Measurements from ENCODE around the gene HTRA1.
A peak's percentile ranks its signal among the peaks of the same experiment; 100 is the strongest.

HTRA1 gene

GRCh38 chr10:122475100-122475499 lies 13.7 kb downstream of the HTRA1 start:
- no peak for DNase-seq

- no peak for DNase-seq
Observed at GRCh38 chr10:122475591-122476332, 14.4 kb downstream of the HTRA1 start.

- DNase-seq, result no peak
Observed at GRCh38 chr10:122476333-122476695, 15.0 kb downstream of the HTRA1 start.

- DNase-seq, result no peak
Observed at GRCh38 chr10:122477436-122477835, 16.1 kb downstream of the HTRA1 start.

- DNase-seq, result no peak
Observed at GRCh38 chr10:122478971-122479370, 17.6 kb downstream of the HTRA1 start.

- DNase-seq, result no peak
Observed at GRCh38 chr10:122480146-122480833, 18.9 kb downstream of the HTRA1 start.

- no peak for DNase-seq
Observed at GRCh38 chr10:122481296-122482056, 20.1 kb downstream of the HTRA1 start.

GRCh38 chr10:122484276-122485060 lies 23.1 kb downstream of the HTRA1 start:
- DNase-seq, result no peak

GRCh38 chr10:122485670-122486069 lies 24.3 kb downstream of the HTRA1 start:
- DNase-seq, result no peak

- DNase-seq, result no peak
Observed at GRCh38 chr10:122486406-122487080, 25.2 kb downstream of the HTRA1 start.

GRCh38 chr10:122487174-122487765 lies 25.9 kb downstream of the HTRA1 start:
- DNase-seq, result no peak

GRCh38 chr10:122490268-122490667 lies 28.9 kb downstream of the HTRA1 start:
- no peak for DNase-seq

GRCh38 chr10:122490786-122491680 lies 29.7 kb downstream of the HTRA1 start:
- peak; percentile 36 for DNase-seq

GRCh38 chr10:122492006-122492405 lies 30.7 kb downstream of the HTRA1 start:
- DNase-seq, result no peak

GRCh38 chr10:122492999-122493481 lies 31.7 kb downstream of the HTRA1 start:
- no peak for DNase-seq

- no peak for DNase-seq
Observed at GRCh38 chr10:122493761-122494160, 32.4 kb downstream of the HTRA1 start.

GRCh38 chr10:122494173-122494820 lies 32.9 kb downstream of the HTRA1 start:
- no peak for DNase-seq

- DNase-seq, result no peak
Observed at GRCh38 chr10:122494833-122495232, 33.5 kb downstream of the HTRA1 start.

GRCh38 chr10:122495406-122496340 lies 34.3 kb downstream of the HTRA1 start:
- peak; percentile 26 for DNase-seq
